Endodermal cell (in vitro differentiated cells): Measurements from ENCODE around the gene JAG2. TPM values are rescaled to one million over a fixed set of nuclear protein-coding genes. Genes with fewer than 3 reads are reported as not detected.

ENCODE experiments used
- DNase-seq: peaks from one replicate; pipeline ENCODE4 v3.0.0-alpha.2; 2017
- H3K27ac ChIP-seq: 2 replicates; pipeline ENCODE4 v1.5.1; 2013; ENCODE audit warnings: mild to moderate bottlenecking, low read depth, low read length, moderate library complexity
- H3K27me3 ChIP-seq: 2 replicates; pipeline ENCODE4 v1.6.1; 2013; ENCODE audit warnings: mild to moderate bottlenecking, low read length, moderate library complexity; ENCODE audit not compliant: insufficient read depth, control insufficient read depth, poor library complexity, severe bottlenecking
- H3K36me3 ChIP-seq: 2 replicates; pipeline ENCODE4 v1.7.0; 2013; ENCODE audit warnings: mild to moderate bottlenecking, low read length, moderate library complexity; ENCODE audit not compliant: control insufficient read depth, insufficient read depth
- H3K4me1 ChIP-seq: one replicate; pipeline ENCODE4 v1.7.0; 2013; ENCODE audit warnings: low read length; ENCODE audit not compliant: control insufficient read depth, insufficient read depth
- H3K4me3 ChIP-seq: 2 replicates; pipeline ENCODE4 v1.5.1; 2013; ENCODE audit warnings: mild to moderate bottlenecking, low read length, moderate library complexity
- H3K9ac ChIP-seq: 2 replicates; pipeline ENCODE4 v1.6.1; 2013; ENCODE audit warnings: mild to moderate bottlenecking, low read length, moderate library complexity; ENCODE audit not compliant: poor library complexity, severe bottlenecking; ENCODE audit errors: extremely low read depth
- H3K9me3 ChIP-seq: 2 replicates; pipeline ENCODE4 v1.6.1; 2013; ENCODE audit warnings: mild to moderate bottlenecking, low read length, moderate library complexity; ENCODE audit not compliant: control insufficient read depth
- H3K27ac Mint-ChIP-seq: 2 replicates; pipeline ENCODE4 v1.8.0; 2020; ENCODE audit warnings: mixed read lengths
- H3K27me3 Mint-ChIP-seq: 2 replicates; pipeline ENCODE4 v1.8.0; 2021; ENCODE audit warnings: mild to moderate bottlenecking, mixed read lengths; ENCODE audit not compliant: insufficient read depth
- H3K36me3 Mint-ChIP-seq: 2 replicates; pipeline ENCODE4 v1.8.0; 2020; ENCODE audit warnings: low read depth, mixed read lengths
- H3K4me1 Mint-ChIP-seq: 2 replicates; pipeline ENCODE4 v1.8.0; 2020; ENCODE audit warnings: mixed read lengths
- H3K4me3 Mint-ChIP-seq: 2 replicates; pipeline ENCODE4 v1.8.0; 2020; ENCODE audit warnings: mild to moderate bottlenecking, moderate library complexity, mixed read lengths
- H3K9me3 Mint-ChIP-seq: 2 replicates; pipeline ENCODE4 v1.8.0; 2020; ENCODE audit warnings: mild to moderate bottlenecking, mixed read lengths
- CTCF ChIP-seq: fragments of 200-600 bp; sonication (generic); conservative IDR thresholded peaks from 2 replicates; pipeline ENCODE4 v1.5.0; 2021; ENCODE audit warnings: antibody characterized with exemption, mild to moderate bottlenecking
- WGBS, 2 experiments: methylation state at CpG; one replicate each; pipeline versions ENCODE4 v1.1.5 to v1.1.7; 2013; ENCODE audit warnings: missing lambda C conversion rate in 2 of 2, mixed read lengths in 1 of 2; ENCODE audit not compliant: insufficient coverage in 1 of 2, insufficient read length in 1 of 2; 5-methylcytosine and 5-hydroxymethylcytosine counted together
- total RNA-seq, 2 donors: library from RNA; stranded (reverse); fragmentation: NEBNext Ultra II Directional in 1 of 2; extraction: Animal tissue kit (Norgen Biotek cat#: 25700) in 1 of 2; gene quantifications; 2 replicates in 1 of 2; 3 replicates in 1 of 2; pipeline ENCODE4 v1.2.1, GENCODE V29; 2021

JAG2 gene
- total RNA-seq, 2 donors from 2014 or later = 6.4 TPM

- no peaks in the 10 kb centered on the region for H3K4me1 ChIP-seq
- H3K9me3 ChIP-seq = no peaks in the 10 kb centered on the region
- WGBS, 2 experiments = 89 to 94% methylated on average over 27 to 44 of the region's 44 CpGs
- no peak overlapping the region for H3K4me3 ChIP-seq
- no peak overlapping the region for H3K9ac ChIP-seq
- no peak overlapping the region for H3K27ac ChIP-seq
- peak; percentile 38 for DNase-seq
- Mint-ChIP-seq H3K9me3 (no peaks in the 10 kb centered on the region), H3K27ac (no peak overlapping the region), H3K27me3 (no peaks in the 10 kb centered on the region), H3K36me3 (no peaks in the 10 kb centered on the region), H3K4me1 (no peaks in the 10 kb centered on the region), H3K4me3 (no peak overlapping the region)
- no peaks in the 10 kb centered on the region for H3K27me3 ChIP-seq
- no peaks in the 10 kb centered on the region for H3K36me3 ChIP-seq
- no peak for TF ChIP-seq CTCF
Observed at GRCh38 chr14:105151838-105152793, 16.5 kb downstream of the JAG2 start.

GRCh38 chr14:105151084-105151837 lies 17.3 kb downstream of the JAG2 start:
- no peaks in the 10 kb centered on the region for H3K9me3 ChIP-seq
- no peaks in the 10 kb centered on the region for H3K36me3 ChIP-seq
- Mint-ChIP-seq H3K36me3 (no peaks in the 10 kb centered on the region), H3K9me3 (no peaks in the 10 kb centered on the region), H3K27ac (no peak overlapping the region), H3K27me3 (no peaks in the 10 kb centered on the region), H3K4me1 (no peaks in the 10 kb centered on the region), H3K4me3 (no peak overlapping the region)
- H3K27ac ChIP-seq = no peak overlapping the region
- H3K4me1 ChIP-seq = no peaks in the 10 kb centered on the region
- 88 to 96% methylated on average over 22 to 37 of the region's 37 CpGs for WGBS, 2 experiments
- H3K9ac ChIP-seq = no peak overlapping the region
- TF ChIP-seq CTCF = no peak
- H3K4me3 ChIP-seq = no peak overlapping the region
- no peaks in the 10 kb centered on the region for H3K27me3 ChIP-seq
- peak; percentile 37 for DNase-seq

GRCh38 chr14:105150368-105151083 lies 18.1 kb downstream of the JAG2 start:
- H3K9me3 Mint-ChIP-seq = no peaks in the 10 kb centered on the region
- H3K27me3 Mint-ChIP-seq = no peaks in the 10 kb centered on the region
- peak; percentile 37 for DNase-seq
- no peak overlapping the region for H3K4me3 ChIP-seq
- H3K27ac ChIP-seq = no peak overlapping the region
- H3K27me3 ChIP-seq = no peaks in the 10 kb centered on the region
- no peaks in the 10 kb centered on the region for H3K9me3 ChIP-seq
- no peaks in the 10 kb centered on the region for H3K36me3 Mint-ChIP-seq
- no peaks in the 10 kb centered on the region for H3K4me1 ChIP-seq
- no peaks in the 10 kb centered on the region for H3K4me1 Mint-ChIP-seq
- no peak overlapping the region for H3K4me3 Mint-ChIP-seq
- H3K27ac Mint-ChIP-seq = no peak overlapping the region
- no peaks in the 10 kb centered on the region for H3K36me3 ChIP-seq
- TF ChIP-seq CTCF = no peak
- WGBS, 2 experiments = 91 to 93% methylated on average over 23 to 35 of the region's 35 CpGs
- no peak overlapping the region for H3K9ac ChIP-seq
